ENCODE measurements around the gene ADAM23. TPM values are rescaled to one million over a fixed set of nuclear protein-coding genes. Genes with fewer than 3 reads are reported as not detected.

Gene ADAM23
- total RNA-seq, 6 donors from 2014 or later, result 0.15 to 3.5 (median 0.89) TPM; not detected in 1

DNA sequence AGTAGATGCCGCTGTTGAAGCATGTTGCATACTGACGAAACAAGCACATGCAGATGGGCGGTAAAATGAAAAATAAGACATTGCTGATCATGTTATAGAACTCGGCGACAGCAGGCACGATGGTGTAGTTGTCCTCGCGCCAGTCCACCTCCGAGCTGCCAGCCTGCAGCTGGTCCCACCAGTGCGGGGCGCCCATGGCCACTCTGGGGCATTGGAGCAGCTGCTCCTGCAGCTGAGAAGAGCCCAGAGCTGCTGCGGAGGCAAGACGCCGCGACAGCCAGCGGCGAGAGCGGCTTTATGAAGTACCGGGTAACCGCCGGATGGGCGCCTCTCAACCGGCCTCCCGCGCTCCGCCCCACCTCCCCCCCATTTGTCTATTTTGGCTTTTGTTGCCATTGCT lies 32.6 kb upstream of the ADAM23 start:
- Histone ChIP-seq H3K4me3 (no peak overlapping the region), H3K9me3 (peaks cover 0 to 6% (median 2%) of the 10 kb centered on the region in 4 donors), H3K36me3 (no peaks in the 10 kb centered on the region), H3K27me3 (no peaks in the 10 kb centered on the region), H3K4me1 (no peaks in the 10 kb centered on the region), H3K27ac (no peak overlapping the region)
- TF ChIP-seq, protein P1, sequence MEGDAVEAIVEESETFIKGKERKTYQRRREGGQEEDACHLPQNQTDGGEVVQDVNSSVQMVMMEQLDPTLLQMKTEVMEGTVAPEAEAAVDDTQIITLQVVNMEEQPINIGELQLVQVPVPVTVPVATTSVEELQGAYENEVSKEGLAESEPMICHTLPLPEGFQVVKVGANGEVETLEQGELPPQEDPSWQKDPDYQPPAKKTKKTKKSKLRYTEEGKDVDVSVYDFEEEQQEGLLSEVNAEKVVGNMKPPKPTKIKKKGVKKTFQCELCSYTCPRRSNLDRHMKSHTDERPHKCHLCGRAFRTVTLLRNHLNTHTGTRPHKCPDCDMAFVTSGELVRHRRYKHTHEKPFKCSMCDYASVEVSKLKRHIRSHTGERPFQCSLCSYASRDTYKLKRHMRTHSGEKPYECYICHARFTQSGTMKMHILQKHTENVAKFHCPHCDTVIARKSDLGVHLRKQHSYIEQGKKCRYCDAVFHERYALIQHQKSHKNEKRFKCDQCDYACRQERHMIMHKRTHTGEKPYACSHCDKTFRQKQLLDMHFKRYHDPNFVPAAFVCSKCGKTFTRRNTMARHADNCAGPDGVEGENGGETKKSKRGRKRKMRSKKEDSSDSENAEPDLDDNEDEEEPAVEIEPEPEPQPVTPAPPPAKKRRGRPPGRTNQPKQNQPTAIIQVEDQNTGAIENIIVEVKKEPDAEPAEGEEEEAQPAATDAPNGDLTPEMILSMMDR (IDR thresholded peaks at IDR 0.05), result no peak
- TF ChIP-seq POLR2A (IDR thresholded peaks at IDR 0.05), result no peak
- no peak for TF ChIP-seq EP300 (IDR thresholded peaks at IDR 0.05)
- 94 to 95% methylated on average over 26 of the region's 26 CpGs for WGBS, 2 donors
- peak in 1 of 2 donors; percentile 17 for ATAC-seq (ENCODE audit: low FRiP score in 2 of 2)
- DNase-seq, result peak in 1 of 2 donors; percentile 71

DNA sequence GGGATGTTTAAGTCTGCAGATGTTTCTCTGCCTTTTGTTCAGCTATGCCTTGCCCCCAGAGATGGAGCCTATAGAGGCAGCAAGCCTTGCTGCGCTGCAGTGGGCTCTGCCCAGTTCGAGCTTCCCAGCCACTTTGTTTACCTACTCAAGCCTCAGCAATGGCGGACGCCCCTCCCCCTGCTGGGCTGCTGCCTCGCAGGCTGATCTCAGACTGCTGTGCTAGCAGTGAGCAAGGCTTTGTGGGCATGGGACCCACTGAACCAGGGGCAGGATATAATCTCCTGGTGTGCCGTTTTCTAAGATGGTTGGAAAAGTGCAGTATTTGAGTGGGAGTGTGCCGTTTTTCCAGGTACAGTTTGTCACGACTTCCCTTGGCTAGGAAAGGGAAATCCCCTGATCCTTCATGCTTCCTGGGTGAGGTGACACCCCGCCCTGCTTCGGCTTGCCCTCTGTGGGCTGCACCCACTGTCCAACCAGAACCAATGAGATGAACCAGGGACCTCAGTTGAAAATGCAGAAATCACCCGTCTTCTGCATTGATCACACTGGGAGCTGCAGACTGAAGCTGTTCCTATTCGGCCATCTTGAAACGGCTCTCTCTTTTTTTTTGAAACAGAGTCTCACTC lies 27.6 kb upstream of the ADAM23 start:
- WGBS, 2 donors, result 87 to 90% methylated on average over 13 of the region's 13 CpGs

GRCh38 chr2:206418968-206419367 lies 24.4 kb upstream of the ADAM23 start:
- Histone ChIP-seq H3K4me3 (no peak overlapping the region), H3K27ac (no peak overlapping the region), H3K4me1 (peaks cover 0 to 3% (median 0%) of the 10 kb centered on the region in 4 donors), H3K9me3 (peaks cover 0 to 13% (median 0%) of the 10 kb centered on the region in 4 donors), H3K27me3 (no peaks in the 10 kb centered on the region), H3K36me3 (no peaks in the 10 kb centered on the region)
- WGBS, 2 donors, result 75 to 93% methylated on average over 2 of the region's 2 CpGs
- DNase-seq (no peak), ATAC-seq (ENCODE audit: low FRiP score in 2 of 2) (no peak)
- TF ChIP-seq, protein P1 (IDR thresholded peaks at IDR 0.05), result no peak

More for the DNA sequence above, 27.6 kb upstream of the ADAM23 start:
- no peak overlapping the region for H3K4me3 ChIP-seq
- H3K36me3 ChIP-seq, result no peaks in the 10 kb centered on the region
- DNase-seq (peak in 1 of 2 donors; percentile 24), ATAC-seq (ENCODE audit: low FRiP score in 2 of 2) (no peak)
- H3K9me3 ChIP-seq, result peaks cover 0 to 16% (median under 1%) of the 10 kb centered on the region in 4 donors
- no peak overlapping the region for H3K27ac ChIP-seq
- TF ChIP-seq POLR2AphosphoS5 (IDR thresholded peaks at IDR 0.05), result no peak
- no peak for TF ChIP-seq EP300 (IDR thresholded peaks at IDR 0.05)
- no peak for TF ChIP-seq POLR2A (IDR thresholded peaks at IDR 0.05)
- TF ChIP-seq, protein P1 (IDR thresholded peaks at IDR 0.05), result no peak
- H3K4me1 ChIP-seq, result no peaks in the 10 kb centered on the region
- H3K27me3 ChIP-seq, result no peaks in the 10 kb centered on the region

GRCh38 chr2:206420721-206421120 lies 22.6 kb upstream of the ADAM23 start:
- Histone ChIP-seq H3K4me3 (no peak overlapping the region), H3K9me3 (peaks cover 0 to 11% (median 0%) of the 10 kb centered on the region in 4 donors), H3K27me3 (no peaks in the 10 kb centered on the region), H3K36me3 (no peaks in the 10 kb centered on the region), H3K27ac (no peak overlapping the region), H3K4me1 (peaks cover 0 to 3% (median 0%) of the 10 kb centered on the region in 4 donors)
- WGBS, 2 donors, result 92 to 93% methylated on average over 3 of the region's 3 CpGs
- TF ChIP-seq POLR2A (IDR thresholded peaks at IDR 0.05) (no peak), EP300 (IDR thresholded peaks at IDR 0.05) (no peak)
- DNase-seq (no peak), ATAC-seq (ENCODE audit: low FRiP score in 2 of 2) (no peak)

DNA sequence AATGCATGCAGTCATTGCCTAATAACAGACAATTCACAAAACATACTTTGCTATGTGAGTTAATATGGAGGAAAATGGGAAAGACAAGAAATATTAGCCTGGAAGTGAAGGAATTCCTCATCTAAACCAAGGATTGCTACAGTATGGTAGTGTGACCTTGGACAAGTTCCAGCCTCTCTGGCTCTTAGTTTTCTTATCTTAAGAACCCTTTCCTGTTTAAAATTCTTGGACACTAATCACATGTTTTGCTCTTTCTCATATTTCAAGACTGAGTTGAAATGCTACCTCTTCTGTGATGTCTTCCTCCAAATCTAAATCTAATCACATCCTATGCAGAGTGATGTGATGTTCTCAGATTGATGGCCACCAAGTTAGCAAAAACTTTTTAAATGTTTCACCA lies 20.8 kb upstream of the ADAM23 start:
- Histone ChIP-seq H3K36me3 (no peaks in the 10 kb centered on the region), H3K4me3 (no peak overlapping the region), H3K27ac (no peak overlapping the region), H3K9me3 (peaks cover 0 to 10% (median 0%) of the 10 kb centered on the region in 4 donors), H3K4me1 (peaks cover 0 to 3% (median 0%) of the 10 kb centered on the region in 4 donors), H3K27me3 (no peaks in the 10 kb centered on the region)
- no peak for ATAC-seq (ENCODE audit: low FRiP score in 2 of 2)
- no peak for DNase-seq
- TF ChIP-seq EP300 (IDR thresholded peaks at IDR 0.05) (no peak), POLR2AphosphoS5 (IDR thresholded peaks at IDR 0.05) (no peak), POLR2A (IDR thresholded peaks at IDR 0.05) (no peak)
- TF ChIP-seq, protein P1 (IDR thresholded peaks at IDR 0.05), result no peak

Data from upper lobe of left lung (tissue), 6 donors.